GM12872 (cell line): ENCODE data around the gene KCTD7.

Source experiments
- TF ChIP-seq, protein P1 (sequence below): IDR thresholded peaks from 3 replicates; pipeline ENCODE4 v1.5.1; 2011; ENCODE audit warnings: low read depth, mild to moderate bottlenecking, low read length, moderate library complexity; ENCODE audit not compliant: insufficient read depth

KCTD7 gene

DNA sequence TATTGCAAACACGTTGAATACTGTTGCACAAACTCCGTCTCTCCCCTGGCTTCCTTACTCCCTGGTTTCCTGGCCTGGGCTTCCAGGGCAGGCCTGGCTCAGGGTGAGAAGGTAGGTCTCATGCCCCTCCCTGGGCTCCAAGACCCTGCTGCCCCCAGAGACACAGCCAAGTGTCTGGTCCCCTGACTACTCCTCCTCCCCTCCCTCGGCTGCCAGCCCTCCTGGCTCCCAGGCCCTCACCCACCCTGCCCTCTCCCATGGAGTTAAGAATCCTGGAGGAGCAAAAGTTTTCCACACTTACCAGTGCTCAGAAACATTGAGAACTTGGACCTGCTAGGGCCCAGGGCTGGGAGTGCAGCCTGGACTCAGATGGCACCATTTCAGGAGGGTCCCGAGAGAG, 64.7 kb downstream of the KCTD7 start:
- TF ChIP-seq, protein P1, sequence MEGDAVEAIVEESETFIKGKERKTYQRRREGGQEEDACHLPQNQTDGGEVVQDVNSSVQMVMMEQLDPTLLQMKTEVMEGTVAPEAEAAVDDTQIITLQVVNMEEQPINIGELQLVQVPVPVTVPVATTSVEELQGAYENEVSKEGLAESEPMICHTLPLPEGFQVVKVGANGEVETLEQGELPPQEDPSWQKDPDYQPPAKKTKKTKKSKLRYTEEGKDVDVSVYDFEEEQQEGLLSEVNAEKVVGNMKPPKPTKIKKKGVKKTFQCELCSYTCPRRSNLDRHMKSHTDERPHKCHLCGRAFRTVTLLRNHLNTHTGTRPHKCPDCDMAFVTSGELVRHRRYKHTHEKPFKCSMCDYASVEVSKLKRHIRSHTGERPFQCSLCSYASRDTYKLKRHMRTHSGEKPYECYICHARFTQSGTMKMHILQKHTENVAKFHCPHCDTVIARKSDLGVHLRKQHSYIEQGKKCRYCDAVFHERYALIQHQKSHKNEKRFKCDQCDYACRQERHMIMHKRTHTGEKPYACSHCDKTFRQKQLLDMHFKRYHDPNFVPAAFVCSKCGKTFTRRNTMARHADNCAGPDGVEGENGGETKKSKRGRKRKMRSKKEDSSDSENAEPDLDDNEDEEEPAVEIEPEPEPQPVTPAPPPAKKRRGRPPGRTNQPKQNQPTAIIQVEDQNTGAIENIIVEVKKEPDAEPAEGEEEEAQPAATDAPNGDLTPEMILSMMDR: no peak
